K562 (cell line): ENCODE data around the gene SIRT7. TPM values are rescaled to one million over a fixed set of nuclear protein-coding genes. Genes with fewer than 3 reads are reported as not detected.
A peak's percentile ranks its signal among the peaks of the same experiment; 100 is the strongest.

ENCODE experiments used
- ATAC-seq: fragments of 200-7000 bp; cut with Tn5 transposase; 3 replicates; pipeline ENCODE4 v1.9.1; 2020; ENCODE audit warnings: moderate library complexity
- BruUV-seq: library from RNA; stranded (reverse); fragments of 400-500 nt; replicated peaks from 2 replicates; lab custom pipeline; 2021; lab: Mats Ljungman, UMichigan
- CTCF ChIA-PET: fragments of 300-600 bp; formaldehyde crosslinking; extraction: SDS; loops from one replicate; lab custom pipeline; 2021; ENCODE audit warnings: low intra/inter-chr PET ratio; lab: Yijun Ruan, JAX
- POLR2A ChIA-PET: fragments of 300-600, 350-650 bp; sonication (Branson Sonifier 250); formaldehyde crosslinking; extraction: SDS; loops from one replicate; lab custom pipeline; 2021; ENCODE audit warnings: antibody characterized with exemption, inconsistent platforms; lab: Yijun Ruan, JAX
- DNase-seq, 4 experiments: peaks; one replicate each; pipeline versions ENCODE4 v3.0.0 to v3.0.0-alpha.2; 2011 to 2018; ENCODE audit warnings: low spot score in 3 of 4, mixed read lengths in 3 of 4; ENCODE audit errors: extremely low read depth in 1 of 4
- FAIRE-seq: peaks from 2 replicates; lab custom pipeline; 2011; peaks lifted over from hg19 to GRCh38; lab: Jason Lieb, UNC
- H2AFZ ChIP-seq: 2 replicates; pipeline ENCODE4 v1.6.0; 2011; ENCODE audit warnings: low read depth, low read length, control low read depth, inconsistent platforms
- H3K27ac ChIP-seq: fragments of 200-600 bp; 3 replicates; pipeline ENCODE4 v1.8.0; 2011; ENCODE audit warnings: low read depth, mild to moderate bottlenecking, control low read depth, inconsistent platforms, low read length, moderate library complexity, mixed read lengths; ENCODE audit errors: extremely low read depth
- H3K27me3 ChIP-seq, 2 experiments: fragments of 300-600 bp in 1 of 2; 2 replicates in 1 of 2; 3 replicates in 1 of 2; pipeline versions ENCODE4 v1.6.0 to v1.8.0; 2011; ENCODE audit warnings: inconsistent platforms in 2 of 2, low read length in 2 of 2, mild to moderate bottlenecking in 1 of 2, mixed read lengths in 1 of 2, moderate library complexity in 1 of 2; ENCODE audit not compliant: control insufficient read depth in 2 of 2, insufficient read depth in 2 of 2
- H3K36me3 ChIP-seq: fragments of 300-600 bp; 3 replicates; pipeline ENCODE4 v1.8.0; 2011; ENCODE audit warnings: mild to moderate bottlenecking, low read length, inconsistent platforms; ENCODE audit not compliant: control insufficient read depth, insufficient read depth
- H3K4me1 ChIP-seq, 2 experiments: fragments of 200-600 bp in 1 of 2; replicated peaks in 1 of 2; 2 replicates in 1 of 2; 3 replicates in 1 of 2; pipeline versions ENCODE4 v1.5.1 to v1.8.0; 2011; ENCODE audit warnings: inconsistent platforms in 2 of 2, low read length in 2 of 2, mild to moderate bottlenecking in 1 of 2, mixed read lengths in 1 of 2, moderate library complexity in 1 of 2; ENCODE audit not compliant: control insufficient read depth in 2 of 2, insufficient read depth in 2 of 2
- H3K4me2 ChIP-seq: 2 replicates; pipeline ENCODE4 v1.6.1; 2011; ENCODE audit warnings: low read length, control low read depth, inconsistent platforms, mixed read lengths; ENCODE audit not compliant: insufficient read depth
- H3K4me3 ChIP-seq: fragments of 200-600 bp; sonication (generic), shearing (Covaris generic); 2 replicates; pipeline ENCODE4 v1.5.1; 2016; ENCODE audit warnings: control low read depth, inconsistent platforms
- H3K79me2 ChIP-seq: fragments of 200-600 bp; 3 replicates; pipeline ENCODE4 v1.8.0; 2011; ENCODE audit warnings: low read length, inconsistent platforms; ENCODE audit not compliant: control insufficient read depth, insufficient read depth
- H3K9ac ChIP-seq, 2 experiments: 2 replicates each; pipeline versions ENCODE4 v1.6.0 to v1.6.1; 2011; ENCODE audit warnings: low read depth in 2 of 2, low read length in 2 of 2, control low read depth in 1 of 2, inconsistent platforms in 1 of 2, mild to moderate bottlenecking in 1 of 2, mixed read lengths in 1 of 2; ENCODE audit not compliant: insufficient read depth in 1 of 2
- H3K9me1 ChIP-seq: one replicate; pipeline ENCODE4 v1.6.0; 2011; ENCODE audit warnings: inconsistent platforms, mild to moderate bottlenecking, low read length, moderate library complexity; ENCODE audit not compliant: control insufficient read depth, insufficient read depth
- H3K9me3 ChIP-seq: replicated peaks from 2 replicates; pipeline ENCODE4 v1.5.1; 2011; ENCODE audit warnings: low read depth, low read length, inconsistent platforms; ENCODE audit not compliant: control insufficient read depth, insufficient read depth
- H4K20me1 ChIP-seq: replicated peaks from 2 replicates; pipeline ENCODE4 v1.6.1; 2011; ENCODE audit warnings: low read length, inconsistent platforms, mixed read lengths; ENCODE audit not compliant: control insufficient read depth, insufficient read depth
- ATF6 ChIP-seq: sonication (generic); formaldehyde crosslinking; IDR thresholded peaks from 2 replicates; pipeline ENCODE4 v1.4.0; 2020; ENCODE audit warnings: mild to moderate bottlenecking, missing genetic modification reagents
- HMGN3 ChIP-seq: IDR thresholded peaks from 2 replicates; pipeline ENCODE4 v1.6.1; 2011; ENCODE audit warnings: borderline replicate concordance, low read depth, mild to moderate bottlenecking, mixed read lengths, low read length; ENCODE audit not compliant: insufficient read length; ENCODE audit errors: extremely low read depth
- HOXB6 ChIP-seq: fragments of 250-450 bp; sonication (Bioruptor Pico); IDR thresholded peaks from 2 replicates; pipeline ENCODE4 v1.5.1; 2022; ENCODE audit warnings: mild to moderate bottlenecking, borderline replicate concordance
- KDM5B ChIP-seq: fragments of 200-600 bp; sonication (generic); IDR thresholded peaks from 2 replicates; pipeline ENCODE4 v1.6.1; 2012; ENCODE audit warnings: low read depth, mild to moderate bottlenecking, moderate library complexity, low read length, control low read depth, inconsistent platforms; ENCODE audit not compliant: insufficient replicate concordance
- NFIC ChIP-seq: fragments of 450-650 bp; IDR thresholded peaks from 2 replicates; pipeline ENCODE4 v1.6.1; 2017; ENCODE audit warnings: mild to moderate bottlenecking, inconsistent platforms
- RB1 ChIP-seq: fragments of 450-650 bp; IDR thresholded peaks from 2 replicates; pipeline ENCODE4 v1.6.1; 2017; ENCODE audit warnings: low read depth, mild to moderate bottlenecking
- SMAD4 ChIP-seq: fragments of 250-450 bp; sonication (Bioruptor Pico); conservative IDR thresholded peaks from 2 replicates; pipeline ENCODE4 v1.8.0; 2021; ENCODE audit warnings: inconsistent platforms, mild to moderate bottlenecking, moderate library complexity
- SP1 ChIP-seq: sonication (generic); formaldehyde crosslinking; IDR thresholded peaks from 2 replicates; pipeline ENCODE4 v1.8.1; 2022; ENCODE audit warnings: mild to moderate bottlenecking, missing genetic modification reagents
- THAP7 ChIP-seq: fragments of 250-450 bp; sonication (Bioruptor Pico); IDR thresholded peaks from 2 replicates; pipeline ENCODE4 v1.5.0; 2021
- WGBS: fragments of 100-300 bp; shearing (Covaris generic); methylation state at CpG from one replicate; pipeline ENCODE4 v1.1.6; 2016; ENCODE audit warnings: low coverage, mixed read lengths; ENCODE audit not compliant: insufficient coverage; ENCODE audit errors: missing lambda C conversion rate; 5-methylcytosine and 5-hydroxymethylcytosine counted together
- in situ Hi-C: fragments of 300-500 bp; cut with MboI; formaldehyde crosslinking; loops from 4 replicates; pipeline ENCODE4 v1.15.0; 2018; ENCODE audit warnings: inconsistent platforms, mixed read lengths
- intact Hi-C: fragments of 100-400 bp; cut with micrococcal nuclease; formaldehyde crosslinking; loops from 2 replicates; pipeline ENCODE4 v1.14.2; 2022
- polyA plus RNA-seq, 8 experiments: library from polyadenylated mRNA; depleted of rRNA in 4 of 8; stranded (reverse) in 5 of 8; unstranded in 3 of 8; fragments of >200 nt; fragmentation: Nextera tagmentation in 2 of 8; fragmentation: Illumina TruSeq in 1 of 8; extraction: Ambion mirVana in 2 of 8; extraction: Trizol in 1 of 8; gene quantifications; 2 replicates each; pipeline versions ENCODE4 v1.2.1 to v1.2.3, GENCODE V29; 2011 to 2014; ENCODE audit warnings: inconsistent platforms in 1 of 8, missing spikeins in 1 of 8
- total RNA-seq, 7 experiments: library from RNA; depleted of rRNA in 6 of 7; stranded (reverse); fragments of >200 nt in 6 of 7; fragmentation: Illumina TruSeq in 2 of 7; extraction: Trizol in 2 of 7; gene quantifications; 2 replicates each; pipeline versions ENCODE4 v1.2.1 to v1.2.3, GENCODE V29; 2011 to 2021; ENCODE audit warnings: low replicate concordance in 1 of 7

SIRT7 gene
- total and polyA plus RNA-seq, 9 of the 15 experiments (the other 6 are each of a cell fraction or from before 2014, with no cell fraction given), result 1.6 to 54.8 (median 20.3) TPM

- TF ChIP-seq ATF6, result no peak
- TF ChIP-seq, all 486 proteins: peak for 21
These were observed 15.1 kb downstream of the SIRT7 start (continued) for GRCh38 chr17:81902653-81903414.

GRCh38 chr17:81902023-81902652 is 15.8 kb downstream of the SIRT7 start, which contains the start of gene NPB:
TSS of gene NPB (plus strand) at chr17:81902238. CDS start at chr17:81902278, 40 bp downstream.
- FAIRE-seq, result no peak
- Histone ChIP-seq H3K36me3 (peaks cover 74% of the 10 kb centered on the region; the same call in 2 of the 3 replicates), H3K9me1 (no peaks in the 10 kb centered on the region), H2AFZ (no peak within 1 kb of the TSS), H3K9ac (peak within 1 kb of the TSS in 1 of 2 experiments; percentile 89; a peak in 3 of 4 replicates), H3K4me3 (peak within 1 kb of the TSS; percentile 32; the same call in 1 of the 2 replicates), H3K27me3 (no peaks in the 10 kb centered on the region), H3K4me1 (peaks cover 10 to 84% of the 10 kb centered on the region in 2 experiments), H3K4me2 (peak within 1 kb of the TSS; percentile 51), H3K27ac (peak within 1 kb of the TSS; percentile 27; the same call in 1 of the 3 replicates), H3K79me2 (no peaks in the 10 kb centered on the region), H3K9me3 (no peaks in the 10 kb centered on the region), H4K20me1 (peaks cover 9% of the 10 kb centered on the region; the same call in 1 of the 2 replicates)
- DNase-seq, result peak; percentile 65 to 73 (median 68)
- ChIA-PET POLR2A (interaction anchor here (0.6 to 1.7 kb wide), 8 partner anchors 9 to 251 kb away, joined by 3 to 10 read pairs (median 4); partner anchors contain the start of genes ANAPC11 and PCYT2), CTCF (no interaction called here)
- WGBS, result under 1% methylated on average over 26 of the region's 79 CpGs
- peak; percentile 86 for ATAC-seq
- in situ Hi-C loops, result no loop called here
- no TSS peak for BruUV-seq
- intact Hi-C loops, result no loop called here
- peak; percentile 57 for TF ChIP-seq RB1
- no peak; the same call in 1 of the 2 replicates for TF ChIP-seq NFIC
- TF ChIP-seq KDM5B, result peak; percentile 8
- peak; percentile 78; the same call in 1 of the 2 replicates for TF ChIP-seq THAP7
- peak; percentile 50; the same call in 1 of the 2 replicates for TF ChIP-seq SMAD4 (CRISPR knock-in tag)
- TF ChIP-seq HOXB6, result no peak
- TF ChIP-seq HMGN3, result peak; percentile 72
- TF ChIP-seq SP1 (CRISPR knock-in tag), result no peak
